HG03139 (cell line): ENCODE results near the gene ANGPTL5.
A peak's percentile ranks its signal among the peaks of the same experiment; 100 is the strongest.
"Not testable (repeated sequence)": the region's sequence is repeated elsewhere in the genome, so short reads cannot be mapped to it uniquely, and the experiment has no call there.

Experiments used
- ATAC-seq: cut with Tn5 transposase; IDR thresholded peaks from one replicate; pipeline ENCODE4 v1.9.1; 2021; ENCODE audit not compliant: unreplicated experiment

ANGPTL5 gene

DNA sequence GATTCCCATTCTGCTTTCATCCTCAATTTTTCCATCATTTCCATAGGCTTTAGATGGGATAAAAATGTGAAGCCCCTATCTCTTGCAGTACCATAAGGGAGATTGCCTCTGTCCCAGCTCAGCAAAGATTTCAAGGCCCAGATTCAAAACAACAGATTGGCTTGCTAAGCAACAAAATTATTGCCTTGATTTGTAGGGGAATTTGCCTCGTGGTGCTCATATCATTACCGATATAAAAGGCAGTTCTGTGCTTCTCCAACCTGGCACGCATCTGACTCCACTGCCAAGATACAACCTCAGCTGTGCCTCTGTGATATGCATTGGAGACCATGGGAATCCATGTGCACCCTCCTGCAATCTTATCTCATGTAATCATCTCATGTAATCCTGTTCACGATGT, 26.6 kb downstream of the ANGPTL5 start:
- ATAC-seq: no peak

- no peak for ATAC-seq
Observed at GRCh38 chr11:101885631-101886030, 30.7 kb downstream of the ANGPTL5 start.

GRCh38 chr11:101881586-101881985, 34.7 kb downstream of the ANGPTL5 start:
- no peak for ATAC-seq

DNA sequence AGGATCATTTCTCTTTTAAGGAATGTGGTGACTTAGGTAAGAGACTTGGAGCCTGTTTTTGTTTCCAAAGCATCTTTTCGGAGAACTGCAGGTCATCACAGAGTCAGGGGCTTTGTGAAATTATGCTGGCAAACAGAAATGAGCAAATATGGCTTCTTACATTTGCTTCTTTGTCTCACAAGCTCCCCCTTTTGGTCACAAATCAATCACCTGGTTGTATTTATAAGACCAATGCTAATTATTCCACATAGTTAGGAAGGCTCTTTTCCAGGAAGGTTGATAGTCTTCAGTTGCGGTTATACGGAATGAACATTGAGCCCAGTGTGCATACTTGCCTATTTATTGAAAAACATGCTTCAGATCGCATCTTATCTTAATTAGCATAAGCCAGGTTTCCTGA, 36.1 kb downstream of the ANGPTL5 start:
- no peak for ATAC-seq

DNA sequence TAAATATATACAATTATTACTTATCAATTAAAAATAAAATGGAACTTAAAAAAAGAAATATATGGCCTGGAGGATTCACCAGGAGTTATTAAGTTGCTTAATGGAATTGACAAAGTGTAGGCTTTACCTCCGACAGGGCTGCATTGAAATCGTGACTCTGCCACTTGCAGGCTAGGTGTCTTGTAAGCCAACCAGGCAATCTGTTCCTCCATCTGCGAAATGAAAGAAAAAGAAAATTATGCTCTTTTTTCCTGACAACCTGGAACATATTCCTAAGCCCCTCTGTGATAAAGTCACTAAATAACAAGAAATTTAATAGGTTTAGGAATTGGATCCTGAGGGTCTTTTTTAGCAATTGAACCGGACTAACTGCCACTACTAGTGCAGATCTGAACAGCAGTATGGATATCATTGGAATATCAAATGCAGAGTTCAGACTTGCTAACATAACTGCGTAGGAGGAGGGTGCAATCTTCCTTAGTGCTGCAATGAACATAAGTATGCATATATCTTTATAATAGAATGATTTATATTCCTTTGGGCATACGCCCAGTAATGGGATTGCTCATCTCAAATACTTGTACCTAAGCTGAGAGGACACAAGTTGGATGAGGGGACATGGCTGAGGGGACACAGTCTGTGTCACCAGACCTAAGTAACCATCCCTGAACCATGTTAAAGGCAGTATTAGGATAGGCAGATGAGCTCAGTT, 44.0 kb downstream of the ANGPTL5 start:
- ATAC-seq: no peak

DNA sequence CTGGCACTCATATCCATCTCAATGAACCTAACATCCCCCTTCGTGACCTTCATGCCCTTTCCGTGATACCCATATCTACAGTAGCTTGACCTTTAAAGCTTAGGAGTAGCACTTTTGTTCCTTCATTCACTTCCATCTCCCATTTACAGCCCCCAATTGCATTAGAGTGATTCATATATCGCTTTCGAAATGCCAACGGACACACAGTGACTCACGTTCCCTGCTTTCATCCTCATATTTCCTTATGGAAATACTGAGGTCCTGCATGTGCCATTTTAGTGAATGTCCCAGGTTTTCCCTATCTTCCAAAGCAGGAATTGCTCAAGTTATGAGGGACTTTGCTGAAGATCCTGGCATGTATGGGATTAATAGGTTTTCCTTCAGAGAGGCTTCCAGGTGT, 45.8 kb downstream of the ANGPTL5 start:
- no peak for ATAC-seq

- ATAC-seq: no peak
Observed at GRCh38 chr11:101867951-101868350, 48.4 kb downstream of the ANGPTL5 start.

DNA sequence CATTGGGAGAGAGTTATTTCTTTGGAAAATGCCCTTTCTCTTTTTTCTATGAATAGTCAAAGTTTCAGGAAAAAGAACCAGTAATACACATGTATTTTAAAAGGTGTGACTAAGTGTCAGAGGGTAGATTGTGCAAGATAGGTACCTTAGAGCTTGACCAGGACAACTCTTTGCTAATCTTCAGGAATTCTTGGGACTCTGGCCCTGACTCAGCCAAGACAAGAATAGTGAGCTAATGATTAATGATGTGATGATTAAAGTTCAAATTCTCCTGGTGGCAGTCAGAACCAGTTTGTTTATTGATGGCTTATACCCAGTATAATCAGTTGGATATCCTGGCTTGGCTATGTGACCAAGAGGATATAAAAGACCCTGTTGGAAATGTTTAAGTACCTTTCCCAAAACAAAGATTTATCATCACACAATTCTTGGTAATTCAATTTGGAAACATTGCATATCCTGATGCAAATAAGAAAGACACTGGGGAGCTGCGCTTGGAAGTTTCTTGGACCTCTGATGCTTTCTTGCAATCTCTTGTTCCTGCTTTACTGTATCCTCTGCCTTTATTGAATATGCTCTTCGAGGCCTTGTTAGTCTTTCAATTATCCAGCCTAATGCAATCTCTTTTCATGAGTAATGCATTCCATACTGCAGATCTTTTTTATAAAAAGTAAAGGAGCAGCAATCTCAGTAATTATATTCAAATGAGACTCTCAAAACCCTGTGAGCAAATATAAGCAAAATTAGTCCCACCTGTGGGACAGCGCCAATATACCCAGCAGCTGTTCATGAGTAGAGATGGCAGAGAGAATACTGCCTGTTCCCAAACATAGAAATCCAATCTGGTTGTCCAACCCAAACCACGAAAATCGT, 49.5 kb downstream of the ANGPTL5 start:
- ATAC-seq: no peak

DNA sequence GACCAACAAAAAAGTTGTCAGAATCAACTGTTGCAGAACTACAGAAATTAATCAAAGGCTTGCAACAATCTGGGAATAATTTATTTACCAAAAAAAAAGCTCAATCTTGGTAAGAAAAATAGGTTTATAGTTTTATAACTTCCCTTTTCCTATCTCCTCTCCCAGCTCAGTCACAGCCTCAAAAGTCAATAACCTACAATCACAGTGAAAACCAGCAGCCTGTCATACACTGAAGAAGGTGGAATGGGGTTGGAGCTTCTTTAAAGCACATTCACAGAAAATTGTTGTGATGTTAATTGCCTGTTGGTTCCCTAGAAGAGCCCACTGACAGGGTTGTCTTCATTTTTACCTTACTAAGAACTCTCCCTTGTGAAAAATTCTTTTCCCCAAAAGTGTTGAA, 52.2 kb downstream of the ANGPTL5 start:
- ATAC-seq: no peak

- no peak for ATAC-seq
Observed at GRCh38 chr11:101863361-101863760, 53.0 kb downstream of the ANGPTL5 start.

- ATAC-seq: no peak
Observed at GRCh38 chr11:101862391-101863233, 53.7 kb downstream of the ANGPTL5 start.

- ATAC-seq: peak; percentile 87
Observed at GRCh38 chr11:101860696-101861427, 55.5 kb downstream of the ANGPTL5 start.

DNA sequence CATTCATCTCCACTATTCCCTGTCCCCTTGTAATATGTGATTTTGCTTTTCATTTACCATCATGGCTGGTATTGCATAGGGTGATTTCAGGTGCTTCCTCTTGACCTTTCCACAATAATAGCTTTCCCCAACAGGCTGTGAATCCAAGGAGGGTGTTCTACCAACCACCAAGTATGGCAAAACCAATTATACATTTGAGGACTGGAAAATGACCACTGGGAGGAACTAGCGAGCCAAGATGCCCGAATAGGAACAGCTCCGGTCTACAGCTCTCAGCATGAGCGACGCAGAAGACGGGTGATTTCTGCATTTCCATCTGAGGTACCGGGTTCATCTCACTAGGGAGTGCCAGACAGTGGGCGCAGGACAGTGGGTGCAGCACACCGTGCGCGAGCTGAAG, 64.1 kb downstream of the ANGPTL5 start:
- not testable (repeated sequence) for ATAC-seq

DNA sequence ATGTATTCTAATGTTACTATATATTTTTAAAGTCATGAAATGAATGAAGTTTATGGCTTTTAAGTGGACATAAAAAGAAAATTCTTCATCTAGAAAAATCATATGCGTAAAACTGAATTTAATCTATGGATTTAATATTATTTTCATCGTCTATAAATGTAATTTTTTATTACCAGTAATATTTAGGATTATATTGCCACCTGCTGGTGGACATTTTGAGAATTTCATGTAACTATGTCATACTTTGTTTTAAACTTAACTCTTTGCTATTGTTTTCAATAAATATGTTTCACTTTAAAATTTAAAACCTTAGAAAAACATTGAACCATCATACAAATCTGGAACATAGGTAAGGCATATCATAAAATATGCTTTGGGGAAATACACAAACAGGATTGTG, 68.1 kb downstream of the ANGPTL5 start:
- no peak for ATAC-seq

GRCh38 chr11:101844608-101845007, 71.7 kb downstream of the ANGPTL5 start:
- no peak for ATAC-seq

DNA sequence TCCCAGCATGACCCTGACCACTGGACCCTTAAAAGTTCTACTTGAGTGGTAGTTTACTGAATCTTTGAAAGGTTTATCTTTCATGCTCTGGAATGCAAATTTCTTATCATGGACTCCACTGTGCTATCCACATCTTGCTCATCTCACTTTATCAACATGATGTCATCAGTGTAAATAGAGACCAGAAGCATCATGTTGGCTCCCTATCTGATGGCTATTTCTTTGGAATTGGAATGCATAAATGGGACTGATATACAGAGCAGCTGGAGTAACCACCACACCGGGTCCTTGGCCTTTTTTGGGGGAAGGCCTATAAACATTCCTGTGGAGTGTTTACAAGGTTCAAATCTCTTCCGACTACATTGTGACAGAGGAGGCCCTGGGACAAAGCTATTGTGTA, 75.6 kb downstream of the ANGPTL5 start:
- ATAC-seq: no peak
